ENCODE results near the gene FUOM. TPM values are rescaled to one million over a fixed set of nuclear protein-coding genes. Genes with fewer than 3 reads are reported as not detected.

FUOM gene
- total and polyA plus RNA-seq, 2 donors (not counting 3 experiments of a cell fraction or from before 2014, with no cell fraction given): 17.4 to 33.9 TPM

- CTCF ChIA-PET: no interaction called here
- dilution Hi-C loops (cut with MboI; ENCODE audit: extremely low pct_ligation_motif_present, low sequenced_read_pairs) (no loop called here), intact Hi-C loops (cut with micrococcal nuclease) (no loop called here)
- Histone ChIP-seq H4K20me1 (replicated peaks; ENCODE audit: control insufficient read depth, extremely low read depth, insufficient read depth, low read length) (no peaks in the 10 kb centered on the region), H3K9me3 (replicated peaks; ENCODE audit: control insufficient read depth, insufficient read depth, low read length) (no peaks in the 10 kb centered on the region), H3K4me1 (ENCODE audit: control insufficient read depth, extremely low read depth, insufficient read depth, low read length) (peaks cover 2% of the 10 kb centered on the region), H3K9ac (replicated peaks; ENCODE audit: extremely low read depth, insufficient read depth, low read length) (no peak overlapping the region), H3K27me3 (ENCODE audit: control insufficient read depth in 2 of 2, insufficient read depth in 2 of 2, low read length in 2 of 2) (no peaks in the 10 kb centered on the region), H3K4me3 (replicated peaks in 1 of 3; ENCODE audit: insufficient read depth in 1 of 3, low read depth in 1 of 3, low read length in 3 of 3) (no peak overlapping the region), H3K79me2 (ENCODE audit: control insufficient read depth, insufficient read depth, low read length) (no peaks in the 10 kb centered on the region), H3K9me1 (replicated peaks; ENCODE audit: control insufficient read depth, extremely low read depth, insufficient read depth, low read length) (no peaks in the 10 kb centered on the region), H3K36me3 (ENCODE audit: control insufficient read depth in 2 of 2, extremely low read depth in 1 of 2, insufficient read depth in 2 of 2, low read length in 2 of 2) (no peaks in the 10 kb centered on the region), H3K27ac (ENCODE audit: insufficient read depth, low read depth, low read length) (no peak overlapping the region), H3K4me2 (ENCODE audit: insufficient read depth, low read length) (no peak overlapping the region), H2AFZ (ENCODE audit: low read depth, low read length) (no peak overlapping the region)
- TF ChIP-seq EZH2 (IDR thresholded peaks at IDR 0.05; ENCODE audit: borderline replicate concordance, low read depth, low read length, severe bottlenecking): no peak
- no peak for TF ChIP-seq GATA2 (IDR thresholded peaks at IDR 0.05; ENCODE audit: insufficient read depth, insufficient read length, low read depth, low read length)
- TF ChIP-seq MAX (IDR thresholded peaks at IDR 0.05; ENCODE audit: insufficient read depth, insufficient read length): no peak
- TF ChIP-seq FOS (IDR thresholded peaks at IDR 0.05; ENCODE audit: borderline replicate concordance, insufficient read depth, low read length): no peak
- no peak for TF ChIP-seq MYC (IDR thresholded peaks at IDR 0.05; ENCODE audit: low read depth, low read length)
- no peak for TF ChIP-seq JUN (IDR thresholded peaks at IDR 0.05; ENCODE audit: borderline replicate concordance, insufficient read depth, insufficient read length, low read depth)
- TF ChIP-seq POLR2AphosphoS5 (IDR thresholded peaks at IDR 0.05; ENCODE audit: insufficient read depth, low read depth, low read length): no peak
- TF ChIP-seq POLR2A (IDR thresholded peaks at IDR 0.05; ENCODE audit: low read depth, low read length): no peak
- TF ChIP-seq CTCF (IDR thresholded peaks at IDR 0.05; ENCODE audit: extremely low read depth in 1 of 2, insufficient read depth in 1 of 2, low read depth in 1 of 2, low read length in 2 of 2): no peak
- FAIRE-seq (no peak), DNase-seq (ENCODE audit: low read depth, low spot score) (no peak)
- POLR2A ChIA-PET: no interaction called here
- BruUV-seq (replicated peaks): no TSS peak
These were observed 27.4 kb upstream of the FUOM start for GRCh38 chr10:133385214-133385613.

Data from endothelial cell of umbilical vein (primary cell).